Breast epithelium (tissue), 3 donors: ENCODE data around the gene METRN.

Experiments used
- POLR2AphosphoS5 ChIP-seq, 3 donors: sonication (generic); formaldehyde crosslinking; IDR thresholded peaks; one replicate each; pipeline ENCODE4 v1.6.1; 2017; ENCODE audit warnings: antibody characterized with exemption in 3 of 3
- TF ChIP-seq, protein P1 (sequence below), 3 donors: fragments of 450-650 bp; IDR thresholded peaks; one replicate each; pipeline ENCODE4 v1.5.1; 2016 to 2017; ENCODE audit warnings: antibody characterized with exemption in 3 of 3, mild to moderate bottlenecking in 3 of 3, moderate library complexity in 3 of 3

DNA sequence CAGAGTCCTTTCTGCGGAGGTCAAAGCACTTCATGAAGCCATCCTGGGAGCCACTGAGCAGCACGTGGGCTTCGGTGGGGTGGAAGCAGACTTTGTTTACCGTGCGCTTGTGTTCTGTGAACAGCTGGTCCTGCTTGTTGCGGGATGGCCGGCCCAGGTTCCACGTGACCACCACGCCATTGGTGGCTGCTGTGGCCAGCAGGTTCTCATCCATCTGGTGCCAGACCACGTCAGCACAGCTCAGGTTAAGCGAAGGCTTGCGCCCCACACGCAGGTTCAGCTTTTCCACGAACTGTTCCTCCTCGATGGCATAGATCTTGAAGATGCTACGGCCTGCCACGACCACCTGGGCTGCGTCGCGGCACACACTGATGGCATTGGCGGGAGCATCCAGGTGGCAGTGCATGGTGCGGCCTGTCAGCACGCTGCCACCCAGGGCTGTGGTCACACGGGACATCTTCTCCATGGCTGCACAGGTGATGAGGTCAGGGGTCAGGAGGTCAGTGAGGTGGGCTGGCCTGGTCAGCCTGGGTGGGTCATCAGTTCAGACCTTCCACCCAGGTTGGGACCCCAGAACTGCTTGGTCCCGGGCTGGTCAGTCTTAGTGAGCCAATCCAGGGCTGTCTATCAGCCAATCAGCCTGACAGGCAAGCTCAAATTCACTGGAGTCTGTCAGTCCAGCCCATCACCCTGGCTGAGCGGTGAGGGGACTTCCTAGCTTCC, 25.6 kb upstream of the METRN start:
- no peak for TF ChIP-seq POLR2AphosphoS5 (IDR thresholded peaks at IDR 0.05)
- TF ChIP-seq, protein P1, sequence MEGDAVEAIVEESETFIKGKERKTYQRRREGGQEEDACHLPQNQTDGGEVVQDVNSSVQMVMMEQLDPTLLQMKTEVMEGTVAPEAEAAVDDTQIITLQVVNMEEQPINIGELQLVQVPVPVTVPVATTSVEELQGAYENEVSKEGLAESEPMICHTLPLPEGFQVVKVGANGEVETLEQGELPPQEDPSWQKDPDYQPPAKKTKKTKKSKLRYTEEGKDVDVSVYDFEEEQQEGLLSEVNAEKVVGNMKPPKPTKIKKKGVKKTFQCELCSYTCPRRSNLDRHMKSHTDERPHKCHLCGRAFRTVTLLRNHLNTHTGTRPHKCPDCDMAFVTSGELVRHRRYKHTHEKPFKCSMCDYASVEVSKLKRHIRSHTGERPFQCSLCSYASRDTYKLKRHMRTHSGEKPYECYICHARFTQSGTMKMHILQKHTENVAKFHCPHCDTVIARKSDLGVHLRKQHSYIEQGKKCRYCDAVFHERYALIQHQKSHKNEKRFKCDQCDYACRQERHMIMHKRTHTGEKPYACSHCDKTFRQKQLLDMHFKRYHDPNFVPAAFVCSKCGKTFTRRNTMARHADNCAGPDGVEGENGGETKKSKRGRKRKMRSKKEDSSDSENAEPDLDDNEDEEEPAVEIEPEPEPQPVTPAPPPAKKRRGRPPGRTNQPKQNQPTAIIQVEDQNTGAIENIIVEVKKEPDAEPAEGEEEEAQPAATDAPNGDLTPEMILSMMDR (IDR thresholded peaks at IDR 0.05): no peak
